HepG2 (cell line): Measurements from ENCODE around the gene RERG. TPM values are rescaled to one million over a fixed set of nuclear protein-coding genes. Genes with fewer than 3 reads are reported as not detected.

Source experiments
- ATAC-seq: fragments of 200-7000 bp; cut with Tn5 transposase; 3 replicates; pipeline ENCODE4 v1.9.1; 2020; ENCODE audit warnings: mild to moderate bottlenecking, moderate library complexity
- BruUV-seq: library from RNA; stranded (reverse); fragments of 400-500 nt; replicated peaks from 2 replicates; lab custom pipeline; 2021; lab: Mats Ljungman, UMichigan
- CTCF ChIA-PET: fragments of 300-600 bp; formaldehyde crosslinking; extraction: SDS; loops from one replicate; lab custom pipeline; 2021; ENCODE audit warnings: low total read pairs, inconsistent platforms, low intra/inter-chr PET ratio; lab: Yijun Ruan, JAX
- POLR2A ChIA-PET: fragments of 350-600 bp; sonication (Branson Sonifier 250); formaldehyde crosslinking; loops from one replicate; lab custom pipeline; 2020; ENCODE audit warnings: antibody characterized with exemption, inconsistent platforms; lab: Yijun Ruan, JAX
- DNase-seq: peaks from one replicate; pipeline ENCODE4 v3.0.0-alpha.2; 2015; ENCODE audit warnings: low spot score
- FAIRE-seq: peaks from 3 replicates; lab custom pipeline; 2011; peaks lifted over from hg19 to GRCh38; lab: Jason Lieb, UNC
- H2AFZ ChIP-seq: one replicate; pipeline ENCODE4 v1.6.1; 2011; ENCODE audit warnings: low read length, inconsistent platforms
- H3K27ac ChIP-seq: fragments of 300-600 bp; 3 replicates; pipeline ENCODE4 v1.8.0; 2011; ENCODE audit warnings: mixed run types, mild to moderate bottlenecking, mixed read lengths, low read length, inconsistent platforms; ENCODE audit not compliant: insufficient read depth; ENCODE audit errors: extremely low read length
- H3K27me3 ChIP-seq, 2 experiments: fragments of 200-600 bp in 1 of 2; 2 replicates in 1 of 2; 3 replicates in 1 of 2; pipeline versions ENCODE4 v1.6.0 to v1.8.0; 2011; ENCODE audit warnings: low read length in 2 of 2, mild to moderate bottlenecking in 2 of 2, moderate library complexity in 2 of 2, inconsistent platforms in 1 of 2; ENCODE audit not compliant: insufficient read depth in 2 of 2, control insufficient read depth in 1 of 2
- H3K36me3 ChIP-seq, 2 experiments: fragments of 200-600 bp in 1 of 2; replicated peaks in 1 of 2; 2 replicates in 1 of 2; 3 replicates in 1 of 2; pipeline versions ENCODE4 v1.5.1 to v1.8.0; 2011; ENCODE audit warnings: low read length in 2 of 2, inconsistent platforms in 1 of 2; ENCODE audit not compliant: insufficient read depth in 2 of 2, control insufficient read depth in 1 of 2
- H3K4me1 ChIP-seq: 2 replicates; pipeline ENCODE4 v1.5.1; 2012; ENCODE audit warnings: low read length, inconsistent platforms; ENCODE audit not compliant: insufficient read depth
- H3K4me2 ChIP-seq: 2 replicates; pipeline ENCODE4 v1.6.0; 2011; ENCODE audit warnings: low read depth, low read length, inconsistent platforms
- H3K4me3 ChIP-seq, 3 experiments: fragments of 200-600 bp in 1 of 3; sonication (generic), shearing (Covaris generic) in 1 of 3; replicated peaks in 1 of 3; 2 replicates each; pipeline ENCODE4 v1.5.1; 2011 to 2016; ENCODE audit warnings: low read length in 3 of 3, inconsistent platforms in 2 of 3, low read depth in 2 of 3, mild to moderate bottlenecking in 2 of 3, control low read depth in 1 of 3, mixed read lengths in 1 of 3; ENCODE audit not compliant: insufficient read depth in 1 of 3
- H3K79me2 ChIP-seq: one replicate; pipeline ENCODE4 v1.6.1; 2011; ENCODE audit warnings: low read length, inconsistent platforms; ENCODE audit not compliant: insufficient read depth
- H3K9ac ChIP-seq: 2 replicates; pipeline ENCODE4 v1.6.0; 2011; ENCODE audit warnings: mild to moderate bottlenecking, low read depth, low read length, inconsistent platforms; ENCODE audit not compliant: insufficient read depth
- H3K9me3 ChIP-seq: 2 replicates; pipeline ENCODE4 v1.5.1; 2012; ENCODE audit warnings: mild to moderate bottlenecking, low read length
- H4K20me1 ChIP-seq: 2 replicates; pipeline ENCODE4 v1.6.0; 2011; ENCODE audit warnings: inconsistent platforms, mild to moderate bottlenecking, low read length, moderate library complexity; ENCODE audit not compliant: insufficient read depth
- ELF3 ChIP-seq: IDR thresholded peaks from 2 replicates; pipeline ENCODE4 v1.6.1; 2016; ENCODE audit warnings: missing genetic modification reagents, missing compliant biosample characterization
- HHEX ChIP-seq: IDR thresholded peaks from 2 replicates; pipeline ENCODE4 v1.6.1; 2016; ENCODE audit warnings: control low read depth
- HNRNPK ChIP-seq: fragments of 200-400 bp; formaldehyde crosslinking; IDR thresholded peaks from 2 replicates; pipeline ENCODE4 v1.6.1; 2018; ENCODE audit warnings: low read length, low read depth, moderate library complexity, mild to moderate bottlenecking; ENCODE audit not compliant: poor library complexity, severe bottlenecking
- POLR2AphosphoS2 ChIP-seq: IDR thresholded peaks from 2 replicates; pipeline ENCODE4 v1.6.1; 2011; ENCODE audit warnings: low read depth, low read length, improper control_type of control experiment
- SIN3A ChIP-seq: IDR thresholded peaks from 2 replicates; pipeline ENCODE4 v1.6.1; 2011; ENCODE audit warnings: low read depth, mild to moderate bottlenecking, control low read depth, low read length, borderline replicate concordance
- ZNF616 ChIP-seq: sonication (generic); formaldehyde crosslinking; IDR thresholded peaks from 2 replicates; pipeline ENCODE4 v1.5.0; 2020; ENCODE audit warnings: low read depth, mild to moderate bottlenecking, missing genetic modification reagents
- WGBS: methylation state at CpG from one replicate; pipeline ENCODE4 v1.1.6; 2017; ENCODE audit warnings: low lambda C conversion rate; 5-methylcytosine and 5-hydroxymethylcytosine counted together
- in situ Hi-C: cut with HindIII; loops from 2 replicates; pipeline ENCODE4 v1.10.0; 2017; ENCODE audit warnings: low pct_unique_long_range_greater_than_20kb; ENCODE audit not compliant: extremely low pct_ligation_motif_present
- intact Hi-C: fragments of 100-400 bp; cut with micrococcal nuclease; formaldehyde crosslinking; loops from one replicate; pipeline ENCODE4 v1.10.0; 2022; ENCODE audit not compliant: unreplicated experiment
- polyA plus RNA-seq, 8 experiments: library from polyadenylated mRNA; depleted of rRNA in 3 of 8; stranded (reverse) in 7 of 8; unstranded in 1 of 8; fragments of >200 nt; fragmentation: Illumina TruSeq in 4 of 8; extraction: Trizol in 4 of 8; gene quantifications; 2 replicates each; pipeline versions ENCODE4 v1.2.1 to v1.2.3, GENCODE V29; 2011 to 2016; ENCODE audit warnings: low read depth in 4 of 8, missing spikeins in 1 of 8, mixed read lengths in 1 of 8; ENCODE audit not compliant: insufficient read depth in 1 of 8
- total RNA-seq, 5 experiments: library from RNA; depleted of rRNA; stranded (reverse); fragments of >200 nt; fragmentation: Illumina TruSeq; extraction: Trizol; gene quantifications; 2 replicates each; pipeline ENCODE4 v1.2.3, GENCODE V29; 2016; ENCODE audit warnings: low read depth in 1 of 5
- TF ChIP-seq, protein P1 (sequence below): sonication (generic); formaldehyde crosslinking; IDR thresholded peaks from 2 replicates; pipeline ENCODE4 v1.5.0; 2020; ENCODE audit warnings: mild to moderate bottlenecking, missing genetic modification reagents
- TF ChIP-seq, protein P2 (sequence below): sonication (generic); formaldehyde crosslinking; IDR thresholded peaks from 2 replicates; pipeline ENCODE4 v1.9.0; 2021; ENCODE audit warnings: missing genetic modification reagents, borderline replicate concordance
- TF ChIP-seq, protein P3 (sequence below): sonication (generic); formaldehyde crosslinking; IDR thresholded peaks from 2 replicates; pipeline ENCODE4 v1.4.0; 2020; ENCODE audit warnings: missing genetic modification reagents; ENCODE audit errors: not compliant biosample characterization
- TF ChIP-seq, protein P4 (sequence below): sonication (generic); formaldehyde crosslinking; IDR thresholded peaks from 2 replicates; pipeline ENCODE4 v1.8.1; 2023; ENCODE audit warnings: mild to moderate bottlenecking, inconsistent platforms, moderate library complexity, missing genetic modification reagents, borderline replicate concordance
- TF ChIP-seq, protein P5 (sequence below): IDR thresholded peaks from 2 replicates; pipeline ENCODE4 v1.6.1; 2016; ENCODE audit warnings: low read depth
- TF ChIP-seq, protein P6 (sequence below): sonication (generic); formaldehyde crosslinking; IDR thresholded peaks from 2 replicates; pipeline ENCODE4 v1.5.0; 2020; ENCODE audit warnings: missing genetic modification reagents
- TF ChIP-seq, protein P7 (sequence below): IDR thresholded peaks from 2 replicates; pipeline ENCODE4 v1.6.1; 2018; ENCODE audit warnings: missing genetic modification reagents, mild to moderate bottlenecking, missing compliant biosample characterization

Gene RERG
- total and polyA plus RNA-seq, 2 of the 13 experiments (the other 11 are each of a cell fraction or from before 2014, with no cell fraction given) = not detected

DNA sequence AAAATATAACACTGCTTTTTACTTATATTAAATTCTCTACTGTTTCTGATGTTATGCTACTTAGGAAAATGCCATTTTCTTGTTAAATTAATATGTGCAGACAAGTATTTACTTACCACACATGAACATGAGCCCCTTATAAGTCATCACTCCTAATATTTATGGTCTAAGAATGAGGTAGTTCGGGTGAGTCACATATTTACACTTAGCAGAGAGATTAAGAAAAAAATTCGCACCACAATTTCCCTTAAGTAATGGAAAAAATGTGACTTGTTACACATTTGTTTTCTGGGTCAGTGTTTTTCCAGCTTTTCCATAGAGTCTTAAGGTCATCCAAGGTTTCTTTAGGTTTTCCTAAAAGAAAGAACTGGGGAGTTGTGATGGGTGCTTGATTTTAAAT is 68.3 kb downstream of the RERG start (continued):
- TF ChIP-seq, protein P1, sequence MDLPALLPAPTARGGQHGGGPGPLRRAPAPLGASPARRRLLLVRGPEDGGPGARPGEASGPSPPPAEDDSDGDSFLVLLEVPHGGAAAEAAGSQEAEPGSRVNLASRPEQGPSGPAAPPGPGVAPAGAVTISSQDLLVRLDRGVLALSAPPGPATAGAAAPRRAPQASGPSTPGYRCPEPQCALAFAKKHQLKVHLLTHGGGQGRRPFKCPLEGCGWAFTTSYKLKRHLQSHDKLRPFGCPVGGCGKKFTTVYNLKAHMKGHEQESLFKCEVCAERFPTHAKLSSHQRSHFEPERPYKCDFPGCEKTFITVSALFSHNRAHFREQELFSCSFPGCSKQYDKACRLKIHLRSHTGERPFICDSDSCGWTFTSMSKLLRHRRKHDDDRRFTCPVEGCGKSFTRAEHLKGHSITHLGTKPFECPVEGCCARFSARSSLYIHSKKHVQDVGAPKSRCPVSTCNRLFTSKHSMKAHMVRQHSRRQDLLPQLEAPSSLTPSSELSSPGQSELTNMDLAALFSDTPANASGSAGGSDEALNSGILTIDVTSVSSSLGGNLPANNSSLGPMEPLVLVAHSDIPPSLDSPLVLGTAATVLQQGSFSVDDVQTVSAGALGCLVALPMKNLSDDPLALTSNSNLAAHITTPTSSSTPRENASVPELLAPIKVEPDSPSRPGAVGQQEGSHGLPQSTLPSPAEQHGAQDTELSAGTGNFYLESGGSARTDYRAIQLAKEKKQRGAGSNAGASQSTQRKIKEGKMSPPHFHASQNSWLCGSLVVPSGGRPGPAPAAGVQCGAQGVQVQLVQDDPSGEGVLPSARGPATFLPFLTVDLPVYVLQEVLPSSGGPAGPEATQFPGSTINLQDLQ (CRISPR knock-in tag) = no peak
- TF ChIP-seq HNRNPK = no peak
- TF ChIP-seq, protein P2, sequence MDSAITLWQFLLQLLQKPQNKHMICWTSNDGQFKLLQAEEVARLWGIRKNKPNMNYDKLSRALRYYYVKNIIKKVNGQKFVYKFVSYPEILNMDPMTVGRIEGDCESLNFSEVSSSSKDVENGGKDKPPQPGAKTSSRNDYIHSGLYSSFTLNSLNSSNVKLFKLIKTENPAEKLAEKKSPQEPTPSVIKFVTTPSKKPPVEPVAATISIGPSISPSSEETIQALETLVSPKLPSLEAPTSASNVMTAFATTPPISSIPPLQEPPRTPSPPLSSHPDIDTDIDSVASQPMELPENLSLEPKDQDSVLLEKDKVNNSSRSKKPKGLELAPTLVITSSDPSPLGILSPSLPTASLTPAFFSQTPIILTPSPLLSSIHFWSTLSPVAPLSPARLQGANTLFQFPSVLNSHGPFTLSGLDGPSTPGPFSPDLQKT (CRISPR knock-in tag) = no peak
- TF ChIP-seq ELF3 (CRISPR knock-in tag) = no peak
- no peak for TF ChIP-seq HHEX
- no peak for TF ChIP-seq POLR2AphosphoS2
- TF ChIP-seq ZNF616 (CRISPR knock-in tag) = no peak
- TF ChIP-seq, protein P3, sequence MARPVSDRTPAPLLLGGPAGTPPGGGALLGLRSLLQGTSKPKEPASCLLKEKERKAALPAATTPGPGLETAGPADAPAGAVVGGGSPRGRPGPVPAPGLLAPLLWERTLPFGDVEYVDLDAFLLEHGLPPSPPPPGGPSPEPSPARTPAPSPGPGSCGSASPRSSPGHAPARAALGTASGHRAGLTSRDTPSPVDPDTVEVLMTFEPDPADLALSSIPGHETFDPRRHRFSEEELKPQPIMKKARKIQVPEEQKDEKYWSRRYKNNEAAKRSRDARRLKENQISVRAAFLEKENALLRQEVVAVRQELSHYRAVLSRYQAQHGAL (CRISPR knock-in tag) = no peak

DNA sequence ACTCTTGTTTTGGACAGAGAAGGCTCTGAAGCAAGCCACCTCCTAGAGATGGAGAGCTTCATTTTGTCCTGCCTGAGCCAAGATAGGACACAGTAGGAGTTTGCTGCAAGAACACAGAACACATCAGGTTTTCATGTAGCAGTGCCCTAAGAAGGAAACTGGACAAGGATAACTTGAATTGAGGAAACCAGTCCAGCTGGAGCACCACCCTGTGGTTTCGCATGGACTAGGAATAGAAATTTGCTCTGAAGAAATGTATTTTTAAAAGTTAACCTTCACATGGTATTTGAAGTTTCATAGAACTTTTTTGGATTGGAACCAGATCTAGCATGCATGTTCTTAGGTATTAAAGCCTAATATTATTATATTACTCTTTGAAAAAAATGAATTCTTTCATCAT is 68.8 kb downstream of the RERG start:
- H3K79me2 ChIP-seq = no peaks in the 10 kb centered on the region
- intact Hi-C loops = no loop called here
- H2AFZ ChIP-seq = no peak overlapping the region
- H3K9me3 ChIP-seq = no peaks in the 10 kb centered on the region
- FAIRE-seq (no peak), ATAC-seq (no peak), DNase-seq (no peak)
- no peak overlapping the region for H3K4me3 ChIP-seq
- no peak overlapping the region for H3K27ac ChIP-seq
- 0% methylated on average over 1 of the region's 1 CpG for WGBS
- BruUV-seq = no TSS peak
- POLR2A ChIA-PET = no interaction called here
- H3K36me3 ChIP-seq = no peaks in the 10 kb centered on the region
- in situ Hi-C loops = no loop called here
- H3K4me1 ChIP-seq = no peaks in the 10 kb centered on the region
- no peaks in the 10 kb centered on the region for H4K20me1 ChIP-seq
- no peak overlapping the region for H3K9ac ChIP-seq
- 0 out of 5 replicates have a peak, but pooled peaks cover 0 to 3% of the 10 kb centered on the region in 2 experiments for H3K27me3 ChIP-seq
- CTCF ChIA-PET = interaction anchor here (1.7 kb wide), 1 partner anchor 69 kb away, joined by 13 read pairs; the partner anchor contains the start of gene RERG
- no peak overlapping the region for H3K4me2 ChIP-seq
- TF ChIP-seq, protein P4, sequence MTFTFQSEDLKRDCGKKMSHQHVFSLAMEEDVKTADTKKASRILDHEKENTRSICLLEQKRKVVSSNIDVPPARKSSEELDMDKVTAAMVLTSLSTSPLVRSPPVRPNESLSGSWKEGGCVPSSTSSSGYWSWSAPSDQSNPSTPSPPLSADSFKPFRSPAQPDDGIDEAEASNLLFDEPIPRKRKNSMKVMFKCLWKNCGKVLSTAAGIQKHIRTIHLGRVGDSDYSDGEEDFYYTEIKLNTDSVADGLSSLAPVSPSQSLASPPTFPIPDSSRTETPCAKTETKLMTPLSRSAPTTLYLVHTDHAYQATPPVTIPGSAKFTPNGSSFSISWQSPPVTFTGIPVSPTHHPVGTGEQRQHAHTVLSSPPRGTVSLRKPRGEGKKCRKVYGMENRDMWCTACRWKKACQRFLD (CRISPR knock-in tag) = no peak
- TF ChIP-seq SIN3A = no peak
- TF ChIP-seq, protein P5, sequence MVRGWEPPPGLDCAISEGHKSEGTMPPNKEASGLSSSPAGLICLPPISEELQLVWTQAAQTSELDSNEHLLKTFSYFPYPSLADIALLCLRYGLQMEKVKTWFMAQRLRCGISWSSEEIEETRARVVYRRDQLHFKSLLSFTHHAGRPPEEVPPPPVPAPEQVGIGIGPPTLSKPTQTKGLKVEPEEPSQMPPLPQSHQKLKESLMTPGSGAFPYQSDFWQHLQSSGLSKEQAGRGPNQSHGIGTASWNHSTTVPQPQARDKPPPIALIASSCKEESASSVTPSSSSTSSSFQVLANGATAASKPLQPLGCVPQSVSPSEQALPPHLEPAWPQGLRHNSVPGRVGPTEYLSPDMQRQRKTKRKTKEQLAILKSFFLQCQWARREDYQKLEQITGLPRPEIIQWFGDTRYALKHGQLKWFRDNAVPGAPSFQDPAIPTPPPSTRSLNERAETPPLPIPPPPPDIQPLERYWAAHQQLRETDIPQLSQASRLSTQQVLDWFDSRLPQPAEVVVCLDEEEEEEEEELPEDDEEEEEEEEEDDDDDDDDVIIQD (CRISPR knock-in tag) = no peak
- TF ChIP-seq, protein P6, sequence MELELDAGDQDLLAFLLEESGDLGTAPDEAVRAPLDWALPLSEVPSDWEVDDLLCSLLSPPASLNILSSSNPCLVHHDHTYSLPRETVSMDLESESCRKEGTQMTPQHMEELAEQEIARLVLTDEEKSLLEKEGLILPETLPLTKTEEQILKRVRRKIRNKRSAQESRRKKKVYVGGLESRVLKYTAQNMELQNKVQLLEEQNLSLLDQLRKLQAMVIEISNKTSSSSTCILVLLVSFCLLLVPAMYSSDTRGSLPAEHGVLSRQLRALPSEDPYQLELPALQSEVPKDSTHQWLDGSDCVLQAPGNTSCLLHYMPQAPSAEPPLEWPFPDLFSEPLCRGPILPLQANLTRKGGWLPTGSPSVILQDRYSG = no peak
- TF ChIP-seq, protein P7, sequence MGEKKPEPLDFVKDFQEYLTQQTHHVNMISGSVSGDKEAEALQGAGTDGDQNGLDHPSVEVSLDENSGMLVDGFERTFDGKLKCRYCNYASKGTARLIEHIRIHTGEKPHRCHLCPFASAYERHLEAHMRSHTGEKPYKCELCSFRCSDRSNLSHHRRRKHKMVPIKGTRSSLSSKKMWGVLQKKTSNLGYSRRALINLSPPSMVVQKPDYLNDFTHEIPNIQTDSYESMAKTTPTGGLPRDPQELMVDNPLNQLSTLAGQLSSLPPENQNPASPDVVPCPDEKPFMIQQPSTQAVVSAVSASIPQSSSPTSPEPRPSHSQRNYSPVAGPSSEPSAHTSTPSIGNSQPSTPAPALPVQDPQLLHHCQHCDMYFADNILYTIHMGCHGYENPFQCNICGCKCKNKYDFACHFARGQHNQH (CRISPR knock-in tag) = no peak
